ENCODE results near the gene CTNNA2. TPM values are rescaled to one million over a fixed set of nuclear protein-coding genes. Genes with fewer than 3 reads are reported as not detected.

CTNNA2 gene
- total RNA-seq, 1 donor from 2014 or later, result 182 TPM

- DNase-seq (ENCODE audit: low spot score in 2 of 2), result no peak
- FAIRE-seq, result no peak
Measured at GRCh38 chr2:79611448-79612016, 98.7 kb downstream of the CTNNA2 start.

- FAIRE-seq (no peak), DNase-seq (ENCODE audit: low spot score in 2 of 2) (no peak)
Measured at GRCh38 chr2:79612999-79613398, 100.1 kb downstream of the CTNNA2 start.

- no peak for FAIRE-seq
- DNase-seq (ENCODE audit: low spot score in 2 of 2), result no peak
Measured at GRCh38 chr2:79619442-79619841, 106.6 kb downstream of the CTNNA2 start.

GRCh38 chr2:79619976-79620375 lies 107.1 kb downstream of the CTNNA2 start:
- DNase-seq (ENCODE audit: low spot score in 2 of 2) (no peak), FAIRE-seq (no peak)

GRCh38 chr2:79620679-79621078 lies 107.8 kb downstream of the CTNNA2 start:
- DNase-seq (ENCODE audit: low spot score in 2 of 2), result no peak

GRCh38 chr2:79621252-79621651 lies 108.4 kb downstream of the CTNNA2 start:
- FAIRE-seq (no peak), DNase-seq (ENCODE audit: low spot score in 2 of 2) (no peak)

More at GRCh38 chr2:79620679-79621078, 107.8 kb downstream of the CTNNA2 start:
- FAIRE-seq, result no peak

GRCh38 chr2:79621755-79622154 lies 108.9 kb downstream of the CTNNA2 start:
- DNase-seq (ENCODE audit: low spot score in 2 of 2) (no peak), FAIRE-seq (no peak)

- DNase-seq (ENCODE audit: low spot score in 2 of 2) (no peak), FAIRE-seq (no peak)
Measured at GRCh38 chr2:79622508-79622907, 109.7 kb downstream of the CTNNA2 start.

- DNase-seq (ENCODE audit: low spot score in 2 of 2) (no peak), FAIRE-seq (no peak)
Measured at GRCh38 chr2:79627237-79627636, 114.4 kb downstream of the CTNNA2 start.

- FAIRE-seq, result no peak
- no peak for DNase-seq (ENCODE audit: low spot score in 2 of 2)
Measured at GRCh38 chr2:79630060-79630459, 117.2 kb downstream of the CTNNA2 start.

GRCh38 chr2:79630972-79631557 lies 118.2 kb downstream of the CTNNA2 start:
- DNase-seq (ENCODE audit: low spot score in 2 of 2) (no peak), FAIRE-seq (no peak)

- DNase-seq (ENCODE audit: low spot score in 2 of 2) (no peak), FAIRE-seq (no peak)
Measured at GRCh38 chr2:79638410-79638809, 125.6 kb downstream of the CTNNA2 start.

- FAIRE-seq (no peak), DNase-seq (ENCODE audit: low spot score in 2 of 2) (no peak)
Measured at GRCh38 chr2:79638954-79639353, 126.1 kb downstream of the CTNNA2 start.

- DNase-seq (ENCODE audit: low spot score in 2 of 2) (no peak), FAIRE-seq (no peak)
Measured at GRCh38 chr2:79640001-79640400, 127.2 kb downstream of the CTNNA2 start.

GRCh38 chr2:79649531-79649930 lies 136.7 kb downstream of the CTNNA2 start:
- DNase-seq (ENCODE audit: low spot score in 2 of 2) (no peak), FAIRE-seq (no peak)

- no peak for DNase-seq (ENCODE audit: low spot score in 2 of 2)
- FAIRE-seq, result no peak
Measured at GRCh38 chr2:79660557-79660956, 147.7 kb downstream of the CTNNA2 start.

- DNase-seq (ENCODE audit: low spot score in 2 of 2) (no peak), FAIRE-seq (no peak)
Measured at GRCh38 chr2:79665091-79665490, 152.2 kb downstream of the CTNNA2 start.

GRCh38 chr2:79666430-79666829 lies 153.6 kb downstream of the CTNNA2 start:
- DNase-seq (ENCODE audit: low spot score in 2 of 2), result no peak
- no peak for FAIRE-seq

- FAIRE-seq (no peak), DNase-seq (ENCODE audit: low spot score in 2 of 2) (no peak)
Measured at GRCh38 chr2:79669714-79670113, 156.9 kb downstream of the CTNNA2 start.

- DNase-seq (ENCODE audit: low spot score in 2 of 2) (no peak), FAIRE-seq (no peak)
Measured at GRCh38 chr2:79670198-79670597, 157.3 kb downstream of the CTNNA2 start.

GRCh38 chr2:79686884-79687283 lies 174.0 kb downstream of the CTNNA2 start:
- no peak for FAIRE-seq
- DNase-seq (ENCODE audit: low spot score in 2 of 2), result no peak

- FAIRE-seq (no peak), DNase-seq (ENCODE audit: low spot score in 2 of 2) (no peak)
Measured at GRCh38 chr2:79695248-79695647, 182.4 kb downstream of the CTNNA2 start.

- no peak for FAIRE-seq
- no peak for DNase-seq (ENCODE audit: low spot score in 2 of 2)
Measured at GRCh38 chr2:79697200-79697599, 184.3 kb downstream of the CTNNA2 start.

All from frontal cortex (tissue), 4 donors.